LHCN-M2 (cell line): ENCODE data around the gene ANO10. TPM values are rescaled to one million over a fixed set of nuclear protein-coding genes. Genes with fewer than 3 reads are reported as not detected.
A peak's percentile ranks its signal among the peaks of the same experiment; 100 is the strongest.
"Not testable (repeated sequence)": the region's sequence is repeated elsewhere in the genome, so short reads cannot be mapped to it uniquely, and the experiment has no call there.

Source experiments
- DNase-seq: peaks from one replicate; pipeline ENCODE4 v3.0.0-alpha.2; 2012; ENCODE audit warnings: low read depth
- total RNA-seq: library from RNA; depleted of rRNA; stranded (reverse); fragments of >200 nt; gene quantifications from 2 replicates; pipeline ENCODE4 v1.2.3, GENCODE V29; 2014

Gene ANO10
- total RNA-seq, 1 experiment from 2014 or later = 50.9 TPM

DNA sequence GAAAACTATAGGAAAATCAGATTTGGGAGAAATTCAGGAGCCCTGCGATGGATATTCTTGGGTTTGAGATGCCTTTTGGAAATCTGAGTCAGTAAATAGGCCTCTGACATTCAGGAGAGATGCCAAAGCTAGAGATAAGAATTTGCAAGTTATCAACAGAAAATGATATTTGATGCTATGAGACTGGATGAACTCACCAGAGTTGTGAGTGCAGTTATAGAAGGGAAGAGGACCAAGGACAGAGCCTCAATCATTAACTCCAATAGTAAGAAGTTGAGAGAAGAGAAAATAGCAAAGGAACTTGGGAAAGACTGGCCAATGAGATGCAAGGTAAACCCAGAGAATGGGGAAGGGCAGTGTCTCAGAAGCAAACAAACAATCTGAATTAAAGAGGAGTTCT, 7.9 kb upstream of the ANO10 start:
- no peak for DNase-seq

DNA sequence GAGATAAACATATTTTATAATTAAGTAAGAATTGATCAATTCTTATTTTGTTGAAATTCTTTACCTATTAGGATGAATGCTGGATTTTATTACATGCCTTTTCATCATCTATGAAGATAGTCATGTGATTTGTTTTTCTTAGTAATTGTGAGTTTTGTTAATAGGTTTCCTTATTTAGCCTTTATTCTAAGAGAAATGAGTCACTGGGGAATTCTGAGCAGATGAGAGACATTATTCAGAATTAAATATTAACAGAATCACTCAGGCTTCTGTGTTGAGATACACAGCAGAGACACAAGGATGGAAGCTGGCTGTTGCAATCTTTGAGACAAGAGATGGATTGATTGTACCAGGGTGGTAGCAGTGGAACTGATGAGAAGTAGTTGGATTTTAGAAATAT, 7.4 kb upstream of the ANO10 start:
- DNase-seq = peak; percentile 27

DNA sequence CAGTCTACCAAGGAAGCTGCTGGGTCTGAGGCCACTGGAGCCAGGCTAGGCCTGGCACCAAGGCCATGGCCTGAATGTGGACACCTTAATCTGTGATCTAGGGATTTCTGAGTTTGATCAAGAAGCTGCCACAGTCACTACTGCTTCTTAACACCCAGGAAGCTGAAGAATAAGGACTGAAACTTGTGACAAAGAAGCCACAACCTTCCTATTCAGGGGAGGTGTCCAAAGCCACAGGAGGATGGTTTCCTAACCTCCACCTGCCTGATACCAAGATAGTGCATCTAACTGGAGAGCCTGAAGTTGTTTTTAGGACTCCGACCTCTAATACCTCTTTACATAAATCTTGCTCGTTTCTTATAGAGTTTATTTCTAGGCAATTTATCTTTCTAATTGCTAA, 5.5 kb upstream of the ANO10 start:
- DNase-seq = no peak

DNA sequence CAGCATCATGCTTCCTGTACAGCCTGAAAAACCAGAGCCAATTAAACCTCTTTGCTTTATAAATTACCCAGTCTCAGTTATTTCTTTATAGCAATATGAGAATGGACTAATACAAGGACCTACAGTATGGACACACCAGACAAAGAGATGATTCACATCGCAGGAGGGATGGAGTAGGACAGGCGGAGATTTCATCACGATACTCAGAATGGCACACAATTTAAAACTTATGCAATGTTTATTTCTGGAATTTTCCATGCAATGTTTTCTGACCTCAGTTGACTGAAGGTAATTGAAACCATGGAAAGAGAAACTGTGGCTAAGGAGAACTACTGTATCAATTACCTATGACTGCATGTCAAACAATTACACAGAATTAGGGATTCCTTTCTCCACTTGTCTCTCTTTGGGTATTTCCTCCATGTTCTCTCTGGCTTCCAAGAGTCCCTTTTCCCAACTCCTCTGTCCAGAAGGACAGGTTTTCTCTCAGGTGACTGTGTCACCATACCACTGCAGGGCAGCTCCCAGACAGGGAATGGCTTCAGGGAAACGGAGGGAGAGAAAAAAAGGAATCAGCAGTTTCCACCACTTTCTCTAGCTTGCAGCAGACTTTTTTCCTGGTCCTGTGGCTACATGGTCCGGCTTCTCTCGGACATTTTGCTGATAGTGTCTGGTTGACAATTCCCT, 3.0 kb upstream of the ANO10 start:
- no peak for DNase-seq

GRCh38 chr3:43620831-43621655, 768 bp downstream of the ANO10 start:
- peak; percentile 43 for DNase-seq

DNA sequence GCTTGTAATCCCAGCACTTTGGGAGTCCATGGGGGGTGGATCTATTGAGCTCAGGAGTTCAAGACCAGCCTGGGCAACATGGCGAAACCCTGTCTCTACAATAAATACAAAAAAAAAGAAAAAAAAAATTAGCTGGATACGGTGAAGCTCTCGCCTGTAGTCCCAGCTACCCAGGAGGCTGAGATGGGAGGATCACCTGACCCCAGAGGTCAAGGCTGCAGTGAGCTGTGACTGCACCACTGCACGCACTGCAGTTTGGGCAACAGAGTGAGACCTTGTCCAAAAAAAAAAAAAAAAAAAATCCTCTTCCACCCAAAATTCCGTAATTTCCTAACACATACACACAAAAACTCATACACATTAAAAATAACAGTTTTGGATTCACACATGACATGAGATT, 2.2 kb downstream of the ANO10 start:
- no peak for DNase-seq

- DNase-seq = no peak
Measured at GRCh38 chr3:43618142-43618541, 3.7 kb downstream of the ANO10 start.

DNA sequence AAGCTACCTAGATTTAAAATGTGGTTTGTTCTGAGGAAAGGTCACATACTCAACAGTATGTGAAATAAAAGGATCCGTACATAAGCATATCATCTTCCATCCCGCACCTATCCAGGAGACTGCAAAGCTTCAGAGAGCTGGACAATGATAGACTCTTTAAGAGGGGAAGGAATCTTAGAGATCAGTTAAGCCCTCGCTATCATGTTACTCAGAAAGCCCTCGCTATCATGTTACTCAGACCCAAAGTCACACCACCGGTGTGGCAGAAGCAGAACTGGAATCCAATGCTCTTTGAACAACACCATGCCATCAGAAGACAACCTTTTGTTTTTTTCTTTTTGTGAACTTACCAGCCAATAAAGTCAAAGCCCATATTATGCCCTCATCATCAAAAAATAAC, 5.8 kb downstream of the ANO10 start:
- no peak for DNase-seq

- no peak for DNase-seq
Measured at GRCh38 chr3:43615133-43615532, 6.7 kb downstream of the ANO10 start.

DNA sequence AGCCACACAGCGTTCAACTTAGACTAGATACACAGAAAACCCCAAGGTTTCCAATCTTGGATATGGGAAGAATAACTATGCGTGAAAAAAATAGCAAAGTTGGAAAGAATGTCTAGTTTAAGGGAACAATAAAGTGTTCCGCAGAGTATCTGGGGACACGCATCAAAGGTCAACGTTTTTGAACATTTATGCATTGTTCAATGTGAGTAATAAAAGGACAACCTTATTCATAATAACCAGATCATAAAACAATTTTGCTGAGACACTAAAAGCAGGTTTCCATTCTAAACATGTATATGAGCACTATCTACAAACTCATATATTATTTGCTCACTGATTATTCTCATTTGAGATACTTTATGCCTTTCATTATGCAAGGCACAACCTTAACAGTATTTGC, 7.8 kb downstream of the ANO10 start:
- DNase-seq = no peak

DNA sequence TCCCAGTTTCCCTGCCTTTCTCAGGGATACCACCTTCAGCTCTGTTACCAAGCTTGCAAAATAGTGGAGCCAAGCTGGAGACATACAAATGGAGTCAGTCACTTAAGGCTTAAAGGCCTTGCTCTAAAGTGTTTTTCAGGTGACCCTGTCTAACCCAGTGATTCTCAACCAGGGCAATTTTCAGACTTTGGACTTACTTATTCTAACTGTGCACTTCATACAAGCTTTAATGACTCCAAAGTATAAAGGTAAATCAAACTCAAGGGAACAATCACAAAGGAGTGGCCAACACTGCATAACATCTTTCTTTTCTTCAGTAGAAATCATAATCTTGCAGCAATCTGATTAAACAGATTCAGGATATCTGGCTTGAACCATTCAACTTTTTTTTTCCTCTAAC, 9.4 kb downstream of the ANO10 start:
- DNase-seq = no peak

DNA sequence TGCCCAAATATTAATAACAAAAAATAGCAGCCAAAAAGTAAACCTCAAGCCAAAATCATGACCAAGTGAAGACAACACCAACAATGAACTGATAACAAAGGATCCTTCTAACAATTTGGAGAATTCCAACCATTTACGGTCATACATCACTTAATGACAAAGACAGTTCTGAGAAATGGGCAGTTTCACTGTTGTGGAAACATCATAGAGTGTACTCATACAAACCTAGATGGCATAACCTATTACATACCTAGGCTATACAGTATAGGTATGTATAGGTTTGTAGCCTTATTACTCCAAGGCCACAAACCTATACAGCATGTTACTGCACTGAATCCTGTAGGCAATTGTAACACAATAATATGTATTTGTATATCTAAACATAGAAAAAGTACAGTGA, 12.4 kb downstream of the ANO10 start:
- DNase-seq = no peak

DNA sequence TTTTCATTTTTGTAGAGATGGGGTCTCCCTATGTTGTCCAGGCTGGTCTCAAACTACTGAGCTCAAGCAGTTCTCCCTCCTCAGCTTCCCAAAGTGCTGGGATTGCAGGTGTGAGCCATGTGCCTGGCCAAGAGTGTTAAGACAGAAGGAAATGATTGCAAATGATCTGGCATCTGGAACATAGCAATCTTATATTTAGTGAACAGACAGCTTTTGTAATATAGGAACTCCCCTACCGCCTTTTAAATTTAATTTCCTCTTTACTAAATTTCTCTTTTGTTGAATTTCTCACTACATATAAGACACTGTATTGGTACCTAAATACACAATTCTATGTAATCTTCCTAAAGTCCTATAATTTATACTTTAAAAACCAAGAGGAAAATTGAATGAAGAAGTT, 13.1 kb downstream of the ANO10 start:
- DNase-seq = no peak

DNA sequence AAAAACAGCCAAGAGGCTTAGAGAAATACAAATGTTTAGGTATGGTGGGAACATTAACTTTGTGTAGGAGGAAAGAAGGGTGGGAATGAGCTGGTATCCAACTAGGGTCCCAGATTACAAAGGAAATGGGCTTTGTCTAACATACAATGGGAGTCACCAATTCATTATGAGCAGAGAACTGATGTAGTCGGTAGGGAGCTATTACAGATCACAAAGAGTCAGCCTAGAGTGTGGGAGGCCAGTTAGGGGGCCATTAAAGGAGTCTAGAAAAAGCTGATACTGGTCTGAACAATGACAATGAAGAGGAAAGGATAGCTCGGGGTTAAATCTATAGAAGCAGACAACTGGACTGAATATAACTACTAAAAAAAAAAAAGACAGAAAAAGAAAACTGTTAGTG, 15.5 kb downstream of the ANO10 start:
- DNase-seq = no peak

- not testable (repeated sequence) for DNase-seq
Measured at GRCh38 chr3:43599959-43600358, 21.9 kb downstream of the ANO10 start.

DNA sequence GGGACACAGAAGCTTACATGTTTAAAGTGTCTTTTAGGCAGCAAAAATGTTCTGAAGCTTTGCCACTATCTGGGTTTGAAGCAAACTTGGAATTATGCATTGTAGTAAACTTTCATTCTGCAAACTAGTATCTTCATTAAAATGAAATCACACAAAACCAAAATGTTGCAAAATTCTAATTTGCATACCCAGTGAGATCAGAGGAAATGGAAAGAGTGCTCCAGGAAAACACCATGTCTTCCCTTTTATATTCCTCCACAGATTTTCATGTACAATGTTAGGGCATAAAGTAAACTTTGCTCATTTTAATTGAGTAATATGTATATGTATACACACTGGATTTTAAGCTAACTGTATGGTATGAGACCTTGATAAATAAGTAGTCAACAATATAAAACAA, 23.9 kb downstream of the ANO10 start:
- DNase-seq = no peak

- DNase-seq = not testable (repeated sequence)
Measured at GRCh38 chr3:43596178-43596577, 25.6 kb downstream of the ANO10 start.

- DNase-seq = not testable (repeated sequence)
Measured at GRCh38 chr3:43595280-43595679, 26.5 kb downstream of the ANO10 start.

DNA sequence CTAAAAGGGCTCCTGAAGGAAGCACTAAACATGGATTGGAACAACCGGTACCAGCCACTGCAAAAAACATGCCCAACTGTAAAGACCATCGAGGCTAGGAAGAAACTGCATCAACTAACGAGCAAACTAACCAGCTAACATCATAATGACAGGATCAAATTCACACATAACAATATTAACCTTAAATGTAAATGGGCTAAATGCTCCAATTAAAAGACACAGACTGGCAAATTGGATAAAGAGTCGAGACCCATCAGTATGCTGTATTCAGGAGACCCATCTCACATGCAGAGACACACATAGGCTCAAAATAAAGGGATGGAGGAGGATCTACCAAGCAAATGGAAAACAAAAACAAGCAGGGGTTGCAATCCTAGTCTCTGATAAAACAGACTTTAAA, 28.2 kb downstream of the ANO10 start:
- DNase-seq = not testable (repeated sequence)

GRCh38 chr3:43591866-43592265, 29.9 kb downstream of the ANO10 start:
- DNase-seq = not testable (repeated sequence)

- no peak for DNase-seq
Measured at GRCh38 chr3:43587303-43587702, 34.5 kb downstream of the ANO10 start.

DNA sequence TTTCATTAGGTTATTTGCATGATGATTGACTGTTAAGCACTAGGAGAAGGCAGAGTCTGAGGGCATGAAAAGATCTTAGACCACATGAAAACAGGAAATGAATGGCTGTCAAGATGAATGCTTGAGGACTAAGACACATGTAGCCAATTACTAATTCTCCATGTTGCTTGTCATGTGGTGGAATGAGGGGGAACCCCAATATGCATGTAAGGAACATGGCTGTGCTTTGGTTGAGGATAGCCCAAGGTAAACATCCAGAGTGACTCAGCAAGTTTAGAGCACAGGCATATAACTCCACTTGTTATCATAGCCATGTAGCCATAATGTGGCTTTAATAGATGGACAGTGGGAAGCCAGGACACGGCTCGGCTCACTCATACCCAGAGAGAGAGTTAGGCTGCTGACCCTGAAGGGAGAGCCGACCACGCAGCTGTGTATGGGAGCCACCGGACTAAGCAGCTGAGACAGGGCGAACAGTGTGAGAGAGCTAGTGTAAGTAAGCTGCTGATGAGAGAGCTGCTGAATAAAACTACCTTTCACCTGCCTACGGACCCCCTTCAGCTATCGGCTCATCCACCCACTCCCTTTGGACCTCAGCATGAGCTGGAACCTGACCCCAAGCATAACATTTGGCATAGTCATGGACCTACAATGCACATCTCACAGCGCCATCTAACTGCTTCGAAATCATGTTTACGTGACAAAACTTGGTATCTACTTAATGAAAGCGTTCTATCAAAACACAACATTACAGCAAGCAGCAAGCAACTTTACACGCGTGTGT, 37.6 kb downstream of the ANO10 start:
- peak; percentile 25 for DNase-seq
